HG03378 (cell line): Measurements from ENCODE around the gene KCTD3.

ENCODE experiments used
- ATAC-seq: cut with Tn5 transposase; IDR thresholded peaks from one replicate; pipeline ENCODE4 v1.9.1; 2021; ENCODE audit warnings: mild to moderate bottlenecking, moderate library complexity; ENCODE audit not compliant: unreplicated experiment

KCTD3 gene

DNA sequence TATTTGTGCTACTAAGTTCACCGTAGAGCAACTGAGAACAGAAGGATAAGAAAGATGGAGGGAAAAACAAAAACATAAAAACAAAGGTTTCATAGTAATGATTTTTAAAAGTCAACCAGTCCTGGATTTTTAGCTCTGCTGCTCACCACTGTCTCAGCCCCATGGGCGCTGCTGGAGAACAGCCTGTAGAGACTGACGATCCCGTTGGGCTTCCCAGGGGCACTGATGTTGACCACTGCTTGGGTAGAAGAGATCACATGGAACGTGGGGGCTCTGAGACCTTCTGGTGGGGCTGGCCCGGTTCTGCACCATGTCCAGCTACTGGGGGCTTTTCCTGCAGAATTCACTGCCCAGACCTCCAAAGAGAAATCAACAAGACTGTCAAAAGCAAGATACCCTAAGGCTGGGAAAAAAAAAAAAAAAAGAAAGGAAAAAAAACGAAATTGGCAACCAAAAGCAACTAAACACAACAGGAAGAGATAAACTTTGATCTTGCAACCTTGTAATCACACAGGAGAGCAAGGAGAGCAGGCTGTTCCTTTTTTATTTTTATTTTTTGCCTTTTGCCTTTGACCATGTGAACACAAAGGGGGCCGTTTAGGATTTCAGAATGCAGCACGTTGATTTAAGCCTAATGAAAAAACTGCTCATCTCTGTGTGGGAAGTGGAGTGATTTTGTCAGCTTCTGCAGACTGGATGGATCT is 83.5 kb downstream of the KCTD3 start:
- no peak for ATAC-seq

- ATAC-seq: no peak
Observed at GRCh38 chr1:215651867-215652266, 84.8 kb downstream of the KCTD3 start.

- ATAC-seq: no peak
Observed at GRCh38 chr1:215652371-215652770, 85.3 kb downstream of the KCTD3 start.

DNA sequence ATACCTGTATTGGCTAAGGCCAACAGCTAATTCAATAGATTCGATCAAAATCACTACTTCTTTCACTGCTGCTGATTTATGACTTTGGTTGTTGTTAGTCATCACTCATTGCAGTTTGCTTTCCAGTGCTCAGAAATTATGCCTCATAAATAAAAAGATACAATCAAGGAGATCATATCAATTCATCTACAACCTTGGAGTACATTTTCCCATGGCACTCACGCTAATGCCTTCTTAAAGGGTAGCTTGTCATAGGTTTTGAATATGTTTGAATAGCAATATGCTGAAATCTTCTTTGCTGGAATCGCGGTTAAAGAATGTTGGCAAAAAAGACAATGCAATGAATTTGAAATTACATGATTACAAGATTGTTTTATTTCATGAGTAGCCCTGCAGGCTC is 89.9 kb downstream of the KCTD3 start:
- no peak for ATAC-seq

DNA sequence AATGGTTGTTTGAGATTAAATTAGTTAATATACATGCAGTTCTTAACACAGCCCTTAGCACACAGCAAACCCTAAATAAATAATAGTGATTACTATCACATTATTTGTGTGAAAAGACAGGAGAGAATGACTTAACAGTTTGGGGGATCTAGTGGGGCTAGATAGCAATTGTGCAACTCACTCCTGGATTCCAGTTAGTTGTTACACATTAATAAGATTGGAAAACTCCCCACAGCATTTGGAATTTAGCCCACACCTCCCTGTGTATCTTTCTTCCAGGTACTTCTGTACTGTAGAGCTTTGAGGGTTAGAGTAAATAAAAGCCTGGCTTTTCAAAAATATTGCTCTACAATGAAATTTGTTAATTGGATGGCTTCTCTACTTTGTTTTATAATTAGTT is 93.2 kb downstream of the KCTD3 start:
- ATAC-seq: no peak

DNA sequence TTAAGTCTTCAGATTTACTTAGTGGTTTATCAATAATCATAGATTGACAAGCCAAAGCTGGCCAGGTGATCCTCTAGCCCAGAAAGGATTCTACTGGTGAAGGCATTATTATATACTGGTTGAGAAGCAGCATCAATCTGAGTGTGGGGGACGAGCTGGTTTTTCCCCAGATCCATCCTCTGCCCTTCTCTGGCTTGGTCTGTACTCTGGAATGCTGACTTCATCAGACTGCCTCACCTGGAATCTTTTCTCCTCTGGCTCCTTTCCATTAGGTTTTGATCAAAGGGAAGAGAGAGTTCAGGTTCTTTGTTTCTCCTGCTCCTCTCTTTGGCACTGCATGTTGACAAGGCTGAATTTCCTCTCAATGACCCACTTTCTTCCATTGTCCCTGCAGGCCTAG is 93.9 kb downstream of the KCTD3 start:
- ATAC-seq: no peak

DNA sequence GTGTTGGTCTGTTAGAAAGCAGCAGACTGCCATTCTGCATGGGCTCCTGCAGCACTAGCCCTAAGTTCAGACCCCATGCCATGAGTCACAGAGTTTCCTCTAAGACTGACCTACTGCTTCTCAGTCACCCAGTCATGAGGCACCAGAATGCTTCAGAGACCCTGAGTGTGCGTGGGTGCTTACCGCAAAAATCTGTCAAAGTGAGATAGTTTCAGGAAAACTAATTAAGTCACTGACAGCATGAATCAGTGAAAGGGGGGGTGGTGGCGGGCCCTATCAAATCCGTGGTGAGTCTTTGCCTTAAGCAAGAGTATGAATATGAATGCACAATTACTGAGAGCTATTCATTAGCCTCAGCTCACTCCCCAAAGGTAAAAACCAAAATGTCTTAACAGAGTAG is 98.1 kb downstream of the KCTD3 start:
- no peak for ATAC-seq

DNA sequence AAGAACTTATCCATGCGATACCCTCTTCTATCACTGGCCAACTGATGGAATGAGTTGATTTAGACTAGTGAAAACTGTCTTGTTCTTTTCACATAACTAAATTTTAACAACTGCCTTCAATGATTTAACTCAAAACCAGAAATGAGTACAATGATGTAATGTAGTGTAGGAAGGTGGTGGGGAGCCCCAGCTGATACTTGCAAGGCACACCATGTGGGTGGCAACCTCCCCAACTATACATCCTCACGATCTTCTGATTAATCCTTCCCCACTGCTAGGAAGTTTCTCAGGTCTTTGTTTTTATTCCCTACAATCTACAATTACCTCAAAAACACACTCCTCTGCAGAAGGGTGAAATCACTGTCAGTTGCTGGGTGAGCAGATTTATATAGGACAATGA is 100.7 kb downstream of the KCTD3 start:
- ATAC-seq: no peak

DNA sequence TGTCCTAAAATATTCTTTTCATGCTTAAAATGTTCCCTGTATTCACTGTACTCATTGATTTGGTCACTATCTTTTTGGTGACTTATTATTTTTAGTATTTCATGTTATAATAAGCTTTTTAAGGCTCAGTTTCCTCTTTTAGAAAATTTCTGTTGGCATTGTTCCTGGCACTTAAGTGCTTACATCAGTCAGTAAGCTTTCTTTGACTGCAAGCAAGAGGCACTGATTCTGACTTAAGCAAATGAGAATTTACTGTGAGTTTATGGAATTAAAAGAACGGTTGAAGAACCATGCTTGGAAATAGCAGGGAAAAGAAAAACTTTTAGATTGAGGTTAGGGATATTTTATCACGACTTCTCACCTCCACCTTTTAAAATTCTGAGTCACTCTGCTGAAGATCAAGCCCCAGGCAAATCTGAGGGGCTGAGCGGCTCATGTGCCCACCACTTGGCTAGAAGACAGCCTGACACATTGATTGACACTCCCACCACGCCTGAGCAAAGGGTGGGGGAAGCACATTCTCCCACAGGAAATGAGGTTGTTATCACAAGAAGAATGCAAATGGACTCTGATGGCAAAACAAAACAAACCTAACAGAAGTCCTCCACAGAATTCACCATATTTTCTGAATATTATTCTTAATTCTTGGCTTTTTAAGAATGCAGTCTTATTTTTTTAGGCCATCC is 102.8 kb downstream of the KCTD3 start:
- no peak for ATAC-seq
